Gastrocnemius medialis (tissue), 4 donors: ENCODE measurements around the gene BRPF1. TPM values are rescaled to one million over a fixed set of nuclear protein-coding genes. Genes with fewer than 3 reads are reported as not detected.

Source experiments
- ATAC-seq, 2 donors: fragments of 150-250 bp; one replicate each; pipeline ENCODE4 v1.9.1; 2016
- DNase-seq, 2 donors: peaks; one replicate each; pipeline ENCODE4 v3.0.0-alpha.2; 2019
- H3K27ac ChIP-seq, 4 donors: fragments of 200-600 bp; sonication (generic); 1 replicate in 1 of 4; 2 replicates in 3 of 4; pipeline ENCODE4 v1.5.1; 2016 to 2018; ENCODE audit warnings: mild to moderate bottlenecking in 2 of 4, moderate library complexity in 1 of 4
- H3K27me3 ChIP-seq, 3 donors: fragments of 200-600 bp; sonication (generic) in 2 of 3; 1 replicate in 1 of 3; 2 replicates in 2 of 3; pipeline versions ENCODE4 v1.5.1 to v1.6.0; 2016 to 2019; ENCODE audit warnings: mild to moderate bottlenecking in 1 of 3, moderate library complexity in 1 of 3
- H3K36me3 ChIP-seq, 2 donors: fragments of 200-600 bp; sonication (generic) in 1 of 2; one replicate each; pipeline ENCODE4 v1.5.1; 2017 to 2018
- H3K4me1 ChIP-seq, 2 donors: fragments of 200-600 bp; sonication (generic) in 1 of 2; one replicate each; pipeline ENCODE4 v1.5.1; 2016 to 2017; ENCODE audit warnings: mild to moderate bottlenecking in 2 of 2
- H3K4me3 ChIP-seq, 4 donors: fragments of 200-600 bp; sonication (generic) in 3 of 4; 1 replicate in 1 of 4; 2 replicates in 3 of 4; pipeline ENCODE4 v1.5.1; 2016 to 2019; ENCODE audit warnings: mild to moderate bottlenecking in 2 of 4
- H3K9me3 ChIP-seq, 3 donors: fragments of 200-600 bp; sonication (generic) in 2 of 3; 1 replicate in 1 of 3; 2 replicates in 2 of 3; pipeline ENCODE4 v1.5.1; 2016 to 2019
- CTCF ChIP-seq, 5 experiments: fragments of 450-650 bp in 3 of 5; fragments of 200-600 bp in 2 of 5; sonication (generic) in 2 of 5; IDR thresholded peaks in 4 of 5; conservative IDR thresholded peaks in 1 of 5; 1 replicate in 4 of 5; 2 replicates in 1 of 5; pipeline ENCODE4 v1.5.1; 2016 to 2019; ENCODE audit warnings: antibody characterized with exemption in 5 of 5, mild to moderate bottlenecking in 3 of 5, moderate library complexity in 3 of 5
- POLR2A ChIP-seq, 2 donors: fragments of 450-650 bp; IDR thresholded peaks; one replicate each; pipeline ENCODE4 v1.6.1; 2017; ENCODE audit warnings: antibody characterized with exemption in 2 of 2, mild to moderate bottlenecking in 2 of 2, moderate library complexity in 2 of 2
- in situ Hi-C, 4 donors: fragments of 200-750 bp; cut with MboI; loops; one replicate each; pipeline versions ENCODE4 v1.15.0 to v1.8.0; 2017; ENCODE audit warnings: low sequenced_read_pairs in 4 of 4
- intact Hi-C: fragments of 100-400 bp; cut with DNase I; formaldehyde crosslinking; loops from one replicate; pipeline ENCODE4 v1.15.1; 2023; ENCODE audit warnings: low total_unique reads
- total RNA-seq, 4 donors: library from RNA; depleted of rRNA; stranded (reverse); fragments of >200 nt; gene quantifications; one replicate each; pipeline versions ENCODE4 v1.1.0 to v1.2.3, GENCODE V29; 2016

BRPF1 gene
- total RNA-seq, 4 donors from 2014 or later: 12.0 to 19.5 (median 14.7) TPM

GRCh38 chr3:9695345-9695744, 36.2 kb upstream of the BRPF1 start:
- TF ChIP-seq CTCF (IDR thresholded peaks at IDR 0.05 in 4 of 5, conservative IDR thresholded peaks at IDR 0.05 in 1 of 5) (no peak), POLR2A (IDR thresholded peaks at IDR 0.05) (no peak)
- no peaks in the 10 kb centered on the region for H3K9me3 ChIP-seq
- ATAC-seq: no peak
- H3K4me3 ChIP-seq: no peak overlapping the region
- no peak overlapping the region for H3K27ac ChIP-seq
- no peaks in the 10 kb centered on the region for H3K27me3 ChIP-seq
- DNase-seq: no peak
- peaks cover 0 to 91% of the 10 kb centered on the region in 2 donors for H3K36me3 ChIP-seq
- no peaks in the 10 kb centered on the region for H3K4me1 ChIP-seq
- intact Hi-C loops (no loop called here), in situ Hi-C loops (no loop called here)

- in situ Hi-C loops: no loop called here
- Histone ChIP-seq H3K36me3 (peaks cover 0 to 87% of the 10 kb centered on the region in 2 donors), H3K4me1 (no peaks in the 10 kb centered on the region), H3K27ac (no peak overlapping the region), H3K27me3 (no peaks in the 10 kb centered on the region), H3K9me3 (no peaks in the 10 kb centered on the region), H3K4me3 (no peak overlapping the region)
- DNase-seq: no peak
- intact Hi-C loops: no loop called here
- no peak for TF ChIP-seq CTCF (IDR thresholded peaks at IDR 0.05 in 4 of 5, conservative IDR thresholded peaks at IDR 0.05 in 1 of 5)
- TF ChIP-seq POLR2A (IDR thresholded peaks at IDR 0.05): no peak
- ATAC-seq: no peak
These were observed 35.8 kb upstream of the BRPF1 start for GRCh38 chr3:9695746-9696145.

GRCh38 chr3:9696480-9697220, 34.9 kb upstream of the BRPF1 start:
- Histone ChIP-seq H3K36me3 (peaks cover 0 to 80% of the 10 kb centered on the region in 2 donors), H3K27ac (no peak overlapping the region), H3K27me3 (no peaks in the 10 kb centered on the region), H3K9me3 (no peaks in the 10 kb centered on the region), H3K4me1 (no peaks in the 10 kb centered on the region), H3K4me3 (no peak overlapping the region)
- DNase-seq: no peak
- TF ChIP-seq CTCF (IDR thresholded peaks at IDR 0.05 in 4 of 5, conservative IDR thresholded peaks at IDR 0.05 in 1 of 5) (no peak), POLR2A (IDR thresholded peaks at IDR 0.05) (no peak)
- ATAC-seq: no peak
- in situ Hi-C loops (no loop called here), intact Hi-C loops (no loop called here)

- no peak overlapping the region for H3K4me3 ChIP-seq
- in situ Hi-C loops (no loop called here), intact Hi-C loops (no loop called here)
- no peaks in the 10 kb centered on the region for H3K27me3 ChIP-seq
- peaks cover 0 to 81% of the 10 kb centered on the region in 2 donors for H3K36me3 ChIP-seq
- TF ChIP-seq CTCF (IDR thresholded peaks at IDR 0.05 in 4 of 5, conservative IDR thresholded peaks at IDR 0.05 in 1 of 5) (no peak), POLR2A (IDR thresholded peaks at IDR 0.05) (no peak)
- no peaks in the 10 kb centered on the region for H3K4me1 ChIP-seq
- H3K27ac ChIP-seq: no peak overlapping the region
- H3K9me3 ChIP-seq: no peaks in the 10 kb centered on the region
- no peak for ATAC-seq
- no peak for DNase-seq
These were observed 33.6 kb upstream of the BRPF1 start for GRCh38 chr3:9697892-9698291.

- Histone ChIP-seq H3K27me3 (no peaks in the 10 kb centered on the region), H3K36me3 (peaks cover 0 to 77% of the 10 kb centered on the region in 2 donors), H3K9me3 (no peaks in the 10 kb centered on the region), H3K4me3 (no peak overlapping the region), H3K4me1 (no peaks in the 10 kb centered on the region), H3K27ac (no peak overlapping the region)
- intact Hi-C loops (no loop called here), in situ Hi-C loops (no loop called here)
- TF ChIP-seq CTCF (IDR thresholded peaks at IDR 0.05 in 4 of 5, conservative IDR thresholded peaks at IDR 0.05 in 1 of 5): no peak
- TF ChIP-seq POLR2A (IDR thresholded peaks at IDR 0.05): no peak
- no peak for DNase-seq
- ATAC-seq: no peak
These were observed 33.2 kb upstream of the BRPF1 start for GRCh38 chr3:9698293-9698692.
